IPS DF 4.7 (cell line): ENCODE measurements around the gene BABAM1.
"Not testable (repeated sequence)": the region's sequence is repeated elsewhere in the genome, so short reads cannot be mapped to it uniquely, and the experiment has no call there.

Experiments used
- DNase-seq: peaks from one replicate; pipeline ENCODE4 v3.0.0-alpha.2; 2013; ENCODE audit warnings: low spot score; ENCODE audit errors: extremely low read depth

BABAM1 gene

DNA sequence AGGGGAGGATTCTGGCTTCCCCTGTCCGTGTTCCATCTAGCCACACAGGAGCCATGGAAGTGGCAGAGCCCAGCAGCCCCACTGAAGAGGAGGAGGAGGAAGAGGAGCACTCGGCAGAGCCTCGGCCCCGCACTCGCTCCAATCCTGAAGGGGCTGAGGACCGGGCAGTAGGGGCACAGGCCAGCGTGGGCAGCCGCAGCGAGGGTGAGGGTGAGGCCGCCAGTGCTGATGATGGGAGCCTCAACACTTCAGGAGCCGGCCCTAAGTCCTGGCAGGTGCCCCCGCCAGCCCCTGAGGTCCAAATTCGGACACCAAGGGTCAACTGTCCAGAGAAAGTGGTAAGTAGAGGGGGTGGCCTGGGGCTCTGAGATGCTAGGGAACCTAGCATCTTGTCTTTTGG, 1.5 kb downstream of the BABAM1 start:
- no peak for DNase-seq

DNA sequence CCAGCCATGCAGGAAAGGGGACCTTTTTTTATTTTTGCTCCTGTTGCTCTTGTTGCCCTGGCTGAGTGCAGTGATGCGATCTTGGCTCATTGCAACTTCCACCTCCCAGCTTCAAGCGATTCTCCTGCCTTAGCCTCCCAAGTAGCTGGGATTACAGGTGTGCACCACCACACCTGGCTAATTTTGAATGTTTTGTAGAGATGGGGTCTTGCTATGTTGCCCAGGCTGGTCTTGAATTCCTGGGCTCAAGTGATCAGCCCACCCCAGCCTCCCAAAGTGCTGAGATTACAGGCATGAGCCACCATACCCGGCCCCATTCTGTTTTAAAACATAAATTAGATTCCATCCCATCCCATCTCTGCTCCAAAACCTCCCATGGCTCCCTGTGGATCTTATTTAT, 7.6 kb downstream of the BABAM1 start:
- DNase-seq: not testable (repeated sequence)

DNA sequence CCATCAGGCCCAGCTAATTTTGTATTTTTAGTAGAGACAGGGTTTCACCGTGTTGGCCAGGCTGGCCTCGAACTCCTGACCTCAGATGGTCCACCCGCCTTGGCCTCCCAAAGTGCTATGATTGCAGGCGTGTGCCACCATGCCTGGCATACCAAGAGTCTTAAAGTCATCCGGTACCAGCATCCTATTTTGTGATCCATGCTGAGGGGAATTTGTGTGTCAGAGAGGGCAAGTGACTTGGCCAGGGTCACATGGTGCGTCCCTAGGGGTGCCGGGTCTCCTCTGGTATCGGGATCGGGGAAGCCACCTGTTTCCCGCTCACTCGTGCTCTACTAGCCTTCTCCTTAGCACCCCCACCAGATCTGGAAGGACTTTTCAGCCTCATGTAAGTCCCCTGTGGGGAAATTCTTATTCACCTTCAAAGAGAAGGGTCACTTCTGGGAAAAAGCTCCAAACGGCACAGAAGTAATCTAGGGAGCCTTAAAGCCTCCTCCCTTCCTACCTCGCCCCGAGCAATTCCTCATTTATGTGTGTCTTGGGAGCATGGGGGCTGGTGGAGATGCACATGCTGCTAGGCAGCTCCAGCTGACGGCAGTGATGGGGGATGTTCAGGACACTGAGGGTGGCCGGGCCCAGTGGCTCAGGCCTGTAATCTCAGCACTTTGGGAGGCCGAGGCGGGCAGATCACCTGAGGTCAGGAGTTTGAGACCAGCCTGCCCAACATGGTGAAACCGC, 8.4 kb downstream of the BABAM1 start:
- no peak for DNase-seq

DNA sequence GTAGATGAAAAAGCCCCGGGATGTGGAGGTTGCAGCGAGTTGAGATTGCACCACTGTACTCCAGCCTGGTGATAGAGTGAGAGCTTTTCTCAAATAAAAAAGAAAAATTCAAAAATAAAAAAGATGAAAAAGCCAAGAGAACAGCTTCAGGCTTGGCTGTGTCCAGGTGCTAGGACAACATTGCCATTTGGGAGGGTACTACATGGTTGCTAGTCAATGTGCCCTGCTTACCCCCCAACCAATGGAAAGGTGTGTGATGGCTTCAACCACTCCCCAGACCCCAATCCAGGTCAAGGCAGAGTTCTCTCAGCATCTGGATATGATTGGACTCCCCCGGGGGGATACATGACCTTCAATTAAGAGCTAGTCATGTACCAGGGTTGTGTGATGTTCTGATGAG, 12.2 kb downstream of the BABAM1 start:
- no peak for DNase-seq

DNA sequence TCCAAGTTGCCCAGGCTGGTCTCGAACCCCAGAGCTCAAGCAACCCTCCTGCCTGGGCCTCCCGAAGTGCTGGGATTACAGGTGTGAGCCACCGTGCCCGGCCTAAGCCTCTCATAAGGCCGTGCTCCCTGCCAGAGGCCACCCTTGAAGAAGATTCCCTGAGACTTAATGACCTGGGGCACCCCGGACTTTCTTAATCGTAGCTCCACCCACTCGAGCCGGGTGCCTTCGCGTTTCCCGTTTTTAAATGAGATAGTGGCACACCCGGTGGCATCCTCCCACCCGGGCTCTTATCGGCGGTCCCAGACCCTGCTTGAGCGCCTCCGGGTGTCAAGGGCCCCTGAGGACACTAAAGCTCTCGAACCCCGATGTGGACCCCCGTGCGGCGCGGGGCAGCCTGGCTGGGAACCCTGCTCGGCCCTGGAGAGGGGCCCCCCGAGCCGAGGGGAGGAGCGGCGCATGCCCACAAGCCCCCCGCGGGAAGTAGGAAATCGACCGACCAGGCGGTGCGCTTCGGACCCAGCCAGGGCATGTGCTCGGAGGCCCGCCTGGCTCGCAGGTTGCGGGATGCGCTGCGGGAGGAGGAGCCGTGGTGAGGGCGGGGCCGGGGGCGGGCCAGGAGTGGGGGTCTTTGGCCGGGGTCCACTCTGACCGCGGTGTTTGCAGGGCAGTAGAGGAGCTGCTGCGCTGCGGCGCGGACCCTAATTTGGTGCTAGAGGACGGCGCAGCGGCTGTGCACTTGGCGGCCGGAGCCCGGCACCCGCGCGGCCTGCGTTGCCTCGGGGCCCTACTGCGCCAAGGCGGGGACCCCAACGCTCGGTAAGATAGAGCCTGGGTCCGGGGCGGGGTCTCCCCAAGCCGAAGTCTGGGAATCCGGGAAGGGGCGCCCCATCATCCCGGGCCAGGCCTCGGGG, 14.4 kb downstream of the BABAM1 start, which contains the start of gene ANKLE1:
TSS of gene ANKLE1 (plus strand) at position 511 of the 914 bp plus-strand sequence. CDS start at position 531, 20 bp downstream.
- no peak for DNase-seq

DNA sequence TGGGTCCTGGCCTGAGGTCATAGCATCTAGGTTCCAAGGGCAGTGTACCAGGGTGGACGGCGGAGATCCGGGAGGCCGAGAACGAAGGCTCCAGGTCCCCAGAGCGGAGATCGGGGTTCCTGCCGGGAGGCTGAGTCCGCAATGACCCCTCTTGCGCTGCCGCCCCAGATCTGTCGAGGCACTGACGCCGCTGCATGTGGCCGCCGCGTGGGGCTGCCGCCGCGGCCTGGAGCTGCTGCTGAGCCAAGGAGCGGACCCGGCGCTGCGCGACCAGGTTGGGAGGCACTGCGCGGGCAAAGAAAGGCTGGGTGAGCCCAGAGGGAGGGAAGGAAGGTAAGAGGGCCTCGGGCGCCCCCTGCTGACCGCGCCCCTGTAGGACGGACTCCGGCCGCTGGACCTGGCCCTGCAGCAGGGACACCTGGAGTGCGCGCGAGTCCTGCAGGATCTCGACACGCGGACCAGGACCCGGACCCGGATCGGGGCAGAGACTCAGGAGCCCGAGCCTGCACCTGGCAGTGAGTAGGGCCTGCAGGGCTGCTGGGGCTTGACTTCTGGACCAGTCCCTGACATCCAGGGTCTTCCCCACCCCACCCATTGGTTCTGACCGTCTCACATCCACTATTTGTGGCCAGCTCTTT, 15.4 kb downstream of the BABAM1 start:
- DNase-seq: no peak

DNA sequence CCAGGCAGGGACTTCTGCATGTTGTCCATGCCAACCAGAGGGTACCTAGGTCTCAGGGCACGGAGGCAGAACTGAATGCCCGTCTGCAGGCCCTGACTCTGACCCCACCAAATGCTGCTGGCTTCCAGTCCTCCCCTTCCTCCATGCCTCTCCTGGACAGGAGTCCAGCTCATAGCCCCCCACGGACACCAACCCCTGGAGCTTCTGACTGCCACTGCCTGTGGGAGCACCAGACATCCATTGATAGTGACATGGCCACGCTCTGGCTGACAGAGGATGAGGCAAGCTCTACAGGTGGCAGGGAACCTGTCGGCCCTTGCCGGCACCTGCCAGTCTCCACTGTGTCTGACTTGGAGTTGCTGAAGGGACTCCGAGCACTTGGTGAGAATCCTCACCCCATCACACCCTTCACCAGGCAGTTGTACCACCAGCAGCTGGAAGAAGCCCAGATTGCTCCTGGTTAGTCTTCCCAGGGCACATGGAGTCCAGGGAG, 16.3 kb downstream of the BABAM1 start:
- no peak for DNase-seq

DNA sequence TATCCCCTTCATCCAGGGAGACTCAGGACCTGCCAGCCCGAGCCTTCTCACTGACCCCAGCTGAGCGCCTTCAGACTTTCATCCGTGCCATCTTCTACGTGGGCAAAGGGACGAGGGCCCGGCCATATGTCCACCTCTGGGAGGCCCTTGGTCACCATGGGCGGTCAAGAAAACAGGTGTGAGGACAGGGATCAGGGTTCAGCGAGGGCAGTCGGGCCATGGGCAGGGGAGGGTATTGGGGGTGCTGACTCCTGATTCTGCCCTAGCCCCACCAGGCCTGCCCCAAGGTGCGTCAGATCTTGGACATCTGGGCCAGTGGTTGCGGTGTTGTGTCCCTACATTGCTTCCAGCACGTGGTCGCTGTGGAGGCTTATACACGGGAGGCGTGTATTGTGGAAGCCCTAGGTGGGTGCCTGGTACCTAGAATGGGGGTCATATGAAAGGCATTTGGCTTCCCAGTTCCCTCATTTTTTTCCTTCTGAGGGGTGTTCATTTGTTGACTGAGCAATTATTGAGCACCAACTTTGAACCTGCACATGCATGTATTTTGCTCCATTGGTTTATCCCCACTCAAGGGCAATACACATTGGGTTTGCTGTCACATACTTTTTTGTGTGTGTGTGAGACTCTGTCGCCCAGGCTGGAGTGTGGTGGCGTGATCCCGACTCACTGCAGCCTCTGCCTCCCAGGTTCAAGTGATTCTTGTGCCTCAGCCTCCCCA, 18.3 kb downstream of the BABAM1 start:
- DNase-seq: no peak

DNA sequence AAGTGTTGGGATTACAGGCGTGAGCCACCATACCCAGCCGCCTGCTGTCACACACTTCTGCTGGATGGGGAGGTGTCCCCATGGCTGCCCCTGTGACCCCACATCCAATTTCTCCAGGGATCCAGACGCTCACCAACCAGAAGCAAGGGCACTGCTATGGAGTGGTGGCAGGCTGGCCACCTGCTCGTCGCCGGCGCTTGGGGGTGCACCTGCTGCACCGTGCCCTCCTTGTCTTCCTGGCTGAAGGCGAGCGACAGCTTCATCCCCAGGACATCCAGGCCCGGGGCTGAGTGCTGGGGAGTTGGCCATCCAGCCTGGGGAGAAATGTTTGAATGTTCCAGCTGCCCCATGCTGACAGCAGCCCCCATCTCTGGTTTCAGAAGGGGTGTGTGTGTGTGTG, 19.0 kb downstream of the BABAM1 start:
- DNase-seq: no peak

DNA sequence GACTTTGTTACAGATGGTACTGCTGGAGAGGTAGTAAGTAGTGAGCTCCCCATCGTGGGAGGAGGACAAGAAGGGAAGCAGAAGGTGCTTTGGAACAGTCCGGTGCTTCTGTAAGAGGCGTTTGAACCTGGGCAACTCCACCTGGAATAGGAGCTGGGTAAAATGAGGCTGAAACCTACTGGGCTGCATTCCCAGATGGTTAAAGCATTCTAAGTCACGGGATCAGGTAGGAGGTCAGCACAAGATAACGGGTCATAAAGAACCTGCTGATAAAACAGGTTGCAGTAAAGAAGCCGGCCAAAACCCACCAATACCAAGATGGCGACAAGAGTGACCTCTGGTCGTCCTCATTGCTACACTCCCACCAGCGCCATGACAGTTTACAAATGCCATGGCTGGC, 19.5 kb downstream of the BABAM1 start:
- DNase-seq: no peak

DNA sequence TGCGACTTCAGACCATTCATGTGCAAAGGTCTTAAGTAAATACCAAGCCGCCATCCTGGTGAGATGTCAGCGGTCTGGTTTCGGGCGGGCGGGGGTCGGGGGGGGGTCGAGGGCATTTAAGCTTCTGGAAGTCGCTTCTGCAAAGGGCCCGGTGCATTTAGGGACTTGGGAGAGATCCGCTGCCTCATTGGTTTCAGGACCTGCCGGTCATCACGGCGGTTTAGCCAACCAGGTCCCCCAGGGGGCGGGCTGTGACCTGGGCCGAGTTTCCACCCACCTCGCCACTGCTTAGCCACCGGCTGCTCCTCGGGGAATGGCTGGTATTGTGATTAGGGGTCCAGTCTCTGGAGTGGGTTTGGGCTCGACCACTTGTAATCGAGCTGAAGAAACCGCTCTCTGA, 22.2 kb downstream of the BABAM1 start:
- DNase-seq: no peak

DNA sequence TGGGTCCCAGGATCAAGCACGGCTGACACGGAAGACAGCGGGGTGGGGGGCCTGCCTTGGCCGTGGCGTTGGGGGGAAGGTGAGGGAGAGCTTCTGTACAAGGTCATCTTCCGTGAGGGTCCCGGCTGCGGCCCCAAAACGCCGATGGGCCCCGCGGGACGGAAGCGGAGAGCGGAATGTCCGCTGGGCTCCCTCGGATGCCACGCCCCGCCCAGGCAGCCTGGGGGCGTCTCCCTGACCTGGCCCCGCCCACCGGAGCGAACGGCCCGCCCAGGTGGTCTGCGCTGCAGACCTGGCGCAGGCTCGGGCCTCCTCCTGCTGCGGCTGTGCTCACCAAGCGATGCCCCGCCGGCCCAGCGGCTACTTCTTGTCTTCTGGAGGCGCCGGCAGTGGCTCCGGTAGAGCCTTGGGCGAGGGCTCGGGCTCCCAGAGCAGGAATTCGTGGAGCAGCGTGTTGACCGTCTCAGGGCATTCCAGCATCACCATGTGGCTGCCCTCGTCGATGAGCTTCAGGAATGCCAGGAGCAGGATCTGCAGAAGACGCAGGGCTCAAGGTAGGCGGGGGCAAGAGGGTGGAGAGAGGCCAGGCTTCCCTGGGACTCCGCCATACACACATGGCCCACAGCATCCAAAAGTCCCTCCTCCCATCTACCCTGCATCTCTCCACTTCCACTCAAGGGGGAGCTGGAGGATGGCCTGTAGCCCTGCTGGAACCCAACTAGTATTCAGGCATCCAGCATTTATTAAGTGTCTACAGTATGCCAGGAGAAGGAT, 25.2 kb downstream of the BABAM1 start:
- no peak for DNase-seq

DNA sequence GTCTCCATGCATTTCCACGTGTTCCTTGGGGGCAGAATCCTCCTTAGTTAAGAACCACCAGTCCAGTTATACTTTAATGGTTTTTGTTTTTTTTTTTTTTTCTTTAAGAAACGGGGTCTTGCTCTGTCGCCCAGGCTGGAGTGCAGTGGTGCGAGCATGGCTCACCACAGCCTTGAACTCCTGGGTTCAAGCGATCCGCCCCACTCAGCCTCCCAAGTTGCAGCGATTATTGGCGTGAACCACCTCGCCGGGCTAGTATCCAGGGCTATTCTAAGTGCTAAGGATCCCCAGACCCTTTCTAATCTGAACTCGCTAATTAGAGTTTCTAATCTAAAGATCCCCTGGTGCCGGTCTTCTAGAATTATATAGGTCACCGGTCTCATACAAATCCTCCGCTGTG, 26.4 kb downstream of the BABAM1 start:
- DNase-seq: no peak

DNA sequence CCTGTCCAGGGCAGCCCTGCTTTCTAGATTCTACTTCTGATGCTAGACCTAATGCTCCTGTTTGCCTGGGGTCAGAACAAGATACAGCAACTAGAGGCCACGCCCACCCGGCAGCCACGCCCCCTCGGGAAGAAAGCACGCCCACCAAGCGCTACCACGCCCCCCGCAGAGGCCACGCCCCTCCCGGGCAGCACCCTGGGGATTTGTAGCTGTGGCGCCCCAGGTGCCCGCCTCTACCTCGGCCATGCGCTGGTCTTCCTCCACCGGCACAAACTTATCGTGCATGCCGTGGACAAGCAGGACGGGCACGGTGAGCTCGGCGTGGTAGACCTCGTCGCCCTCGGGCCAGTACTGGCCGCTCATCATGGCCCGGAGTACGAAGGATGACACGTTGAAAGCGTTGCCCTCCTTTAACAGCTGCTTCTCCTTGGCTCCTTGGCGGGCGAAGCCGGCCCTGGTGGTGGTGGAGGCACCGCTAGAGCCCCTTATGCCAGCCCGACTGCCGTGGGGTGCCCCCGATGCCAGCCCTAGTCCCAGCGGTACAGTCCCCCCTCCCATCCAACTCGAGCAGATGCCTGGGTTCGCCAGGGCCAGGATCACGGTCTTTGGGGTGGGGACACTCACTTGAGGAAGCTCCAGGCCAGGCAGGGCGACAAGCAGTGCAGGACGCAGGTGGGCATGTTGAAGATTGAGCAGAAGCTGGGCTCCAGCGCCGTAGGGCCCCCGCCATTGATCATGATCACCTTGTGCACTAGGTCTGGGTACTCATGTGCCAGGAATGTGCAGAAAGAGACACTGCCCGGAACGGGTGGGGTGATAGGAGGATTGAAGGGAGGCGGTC, 27.0 kb downstream of the BABAM1 start:
- no peak for DNase-seq

DNA sequence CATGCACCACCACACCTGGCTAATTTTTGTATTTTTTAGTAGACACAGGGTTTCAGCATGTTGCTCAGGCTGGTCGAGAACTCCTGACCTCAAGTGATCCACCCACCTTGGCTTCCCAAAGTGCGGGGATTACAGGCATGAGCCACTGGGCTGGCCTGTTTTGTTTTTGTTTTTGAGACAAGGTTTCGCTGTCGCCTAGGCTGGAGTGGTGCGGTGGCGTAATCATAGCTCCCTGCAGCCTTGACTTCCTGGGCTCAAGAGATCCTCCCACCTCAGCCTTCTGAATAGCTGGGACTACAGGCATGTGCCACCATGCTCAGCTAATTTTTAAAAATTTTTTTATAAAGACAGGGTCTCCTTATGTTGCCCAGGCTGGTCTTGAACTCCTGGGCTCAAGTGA, 28.3 kb downstream of the BABAM1 start:
- DNase-seq: not testable (repeated sequence)

DNA sequence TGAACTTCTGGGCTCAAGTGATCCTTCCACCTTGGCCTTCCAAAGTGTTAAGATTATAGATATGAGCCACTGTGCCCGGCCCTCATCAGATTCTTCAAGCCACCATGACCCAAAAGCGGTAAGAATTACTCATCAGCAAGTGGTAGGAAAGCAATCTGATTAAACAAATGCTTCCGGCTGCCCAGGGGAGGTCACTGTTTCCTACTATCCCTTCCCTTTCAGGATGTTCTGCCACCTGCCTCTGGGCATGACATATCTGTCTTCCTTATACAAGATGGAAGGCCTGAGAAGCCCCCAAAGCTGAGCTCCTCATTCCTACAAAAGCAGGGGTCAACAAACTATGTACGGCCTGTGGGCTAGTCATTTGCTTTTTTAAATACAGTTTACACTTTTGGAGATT, 29.0 kb downstream of the BABAM1 start:
- no peak for DNase-seq

DNA sequence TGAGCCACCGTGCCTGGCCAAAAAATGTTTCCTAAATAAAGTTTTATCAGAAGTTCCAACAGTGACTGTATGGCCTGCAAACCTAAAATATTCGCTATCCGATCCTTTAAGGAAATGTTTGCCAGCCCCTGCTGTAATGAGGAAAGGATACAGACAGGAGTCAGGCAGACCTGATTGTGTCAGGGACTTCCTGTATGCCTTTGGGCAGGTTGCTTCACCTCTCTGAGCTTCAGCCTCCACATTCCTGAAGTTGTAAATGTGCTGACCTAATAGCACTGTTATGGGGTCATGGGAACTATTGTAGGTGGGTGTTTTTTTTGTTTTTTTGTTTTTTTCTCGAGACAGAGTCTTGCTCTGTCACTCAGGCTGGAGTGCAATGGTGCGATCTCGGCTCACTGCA, 29.7 kb downstream of the BABAM1 start:
- no peak for DNase-seq

DNA sequence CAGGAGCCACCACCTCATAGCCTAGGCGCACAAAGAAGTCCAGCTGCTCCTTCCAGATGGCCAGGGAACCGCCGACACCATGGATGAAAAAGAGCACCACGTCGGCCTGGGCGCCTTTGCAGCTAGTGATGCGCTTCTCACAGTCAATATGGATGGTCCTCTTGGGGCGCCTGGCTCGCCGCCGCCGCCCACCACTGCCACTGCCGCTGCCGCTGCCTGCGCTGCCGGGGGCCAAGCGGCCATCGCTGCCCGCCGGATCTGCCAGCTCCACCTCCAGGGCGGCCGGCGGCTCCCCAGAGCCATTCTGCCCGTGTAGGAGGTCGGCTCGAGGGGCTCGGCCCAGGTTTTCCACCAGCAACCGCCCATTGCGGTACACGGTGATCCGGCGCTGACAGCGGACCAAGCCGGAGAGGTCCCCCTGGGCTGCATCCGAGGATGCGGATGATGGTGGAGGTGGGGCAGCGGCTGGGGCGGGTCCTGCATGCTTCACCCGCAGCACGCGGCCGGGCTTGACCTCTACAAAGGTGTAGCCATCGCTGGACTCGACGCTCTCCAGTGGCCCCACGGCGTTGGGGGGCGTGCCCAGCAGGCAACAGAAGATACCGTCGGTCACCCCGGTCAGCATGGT, 33.9 kb downstream of the BABAM1 start:
- no peak for DNase-seq
